AG09319 (cell line): ENCODE data around the gene TMEM63B.

Source experiments
- DNase-seq: peaks from one replicate; pipeline ENCODE4 v3.0.0-alpha.2; 2010; ENCODE audit warnings: low read depth; ENCODE audit errors: extremely low read depth
- CTCF ChIP-seq: IDR thresholded peaks from 2 replicates; pipeline ENCODE4 v1.5.1; 2011; ENCODE audit warnings: low read depth, mild to moderate bottlenecking, inconsistent platforms, low read length, moderate library complexity

The TMEM63B gene

GRCh38 chr6:44126320-44127149 lies 819 bp upstream of the TMEM63B start:
- TF ChIP-seq CTCF, result no peak
- DNase-seq, result no peak

- DNase-seq, result no peak
- TF ChIP-seq CTCF, result no peak; the same call in 1 of the 2 replicates
Measured at GRCh38 chr6:44128020-44128917, 915 bp downstream of the TMEM63B start.

GRCh38 chr6:44129841-44130322 lies 2.5 kb downstream of the TMEM63B start:
- no peak for TF ChIP-seq CTCF

GRCh38 chr6:44131892-44132291 lies 4.5 kb downstream of the TMEM63B start:
- DNase-seq, result no peak
- TF ChIP-seq CTCF, result no peak

More at GRCh38 chr6:44129841-44130322, 2.5 kb downstream of the TMEM63B start:
- DNase-seq, result no peak

GRCh38 chr6:44132476-44132875 lies 5.1 kb downstream of the TMEM63B start:
- DNase-seq, result no peak
- no peak for TF ChIP-seq CTCF

- peak; percentile 2; the same call in 1 of the 2 replicates for TF ChIP-seq CTCF
- DNase-seq, result no peak
Measured at GRCh38 chr6:44133003-44133931, 5.9 kb downstream of the TMEM63B start.
